ENCODE measurements around the gene FNIP1. TPM values are rescaled to one million over a fixed set of nuclear protein-coding genes. Genes with fewer than 3 reads are reported as not detected.

FNIP1 gene
- total RNA-seq, 1 experiment from 2014 or later, result 16.4 TPM

DNA sequence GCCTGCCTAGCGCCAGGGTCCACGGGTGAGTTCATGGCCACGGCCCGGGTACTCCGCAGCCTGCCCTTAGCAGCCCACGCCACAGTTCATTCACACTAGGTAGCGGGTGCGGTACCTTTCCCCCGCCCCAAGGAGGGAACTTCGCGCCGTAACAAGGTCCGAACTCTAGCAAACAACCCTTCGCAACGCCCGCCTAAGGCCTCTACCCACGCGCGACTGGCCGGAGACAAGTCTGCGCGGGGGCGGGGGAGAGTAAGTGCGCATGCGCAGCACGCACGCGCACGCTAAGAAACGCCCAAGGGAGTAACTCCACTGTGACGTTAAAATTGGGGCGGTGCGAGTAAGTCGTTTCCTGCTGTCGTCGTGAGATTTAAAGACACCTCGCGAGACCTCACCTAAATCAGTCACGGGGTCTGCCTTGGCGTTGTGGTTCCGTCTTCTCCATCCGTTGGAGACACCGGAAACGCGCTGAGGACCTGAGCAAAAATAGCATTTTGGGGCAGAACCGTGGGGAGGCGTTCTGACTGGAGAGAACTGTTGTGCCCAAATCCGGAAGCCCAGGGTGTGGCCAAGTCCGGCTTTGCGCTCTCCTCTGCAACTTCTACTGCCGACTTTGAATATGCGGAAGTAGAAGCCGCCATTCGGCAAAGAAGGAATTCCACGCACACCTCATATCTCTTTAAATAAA is 161.7 kb downstream of the FNIP1 start, which contains the start of gene RAPGEF6 (continued):
- TF ChIP-seq, protein P1, sequence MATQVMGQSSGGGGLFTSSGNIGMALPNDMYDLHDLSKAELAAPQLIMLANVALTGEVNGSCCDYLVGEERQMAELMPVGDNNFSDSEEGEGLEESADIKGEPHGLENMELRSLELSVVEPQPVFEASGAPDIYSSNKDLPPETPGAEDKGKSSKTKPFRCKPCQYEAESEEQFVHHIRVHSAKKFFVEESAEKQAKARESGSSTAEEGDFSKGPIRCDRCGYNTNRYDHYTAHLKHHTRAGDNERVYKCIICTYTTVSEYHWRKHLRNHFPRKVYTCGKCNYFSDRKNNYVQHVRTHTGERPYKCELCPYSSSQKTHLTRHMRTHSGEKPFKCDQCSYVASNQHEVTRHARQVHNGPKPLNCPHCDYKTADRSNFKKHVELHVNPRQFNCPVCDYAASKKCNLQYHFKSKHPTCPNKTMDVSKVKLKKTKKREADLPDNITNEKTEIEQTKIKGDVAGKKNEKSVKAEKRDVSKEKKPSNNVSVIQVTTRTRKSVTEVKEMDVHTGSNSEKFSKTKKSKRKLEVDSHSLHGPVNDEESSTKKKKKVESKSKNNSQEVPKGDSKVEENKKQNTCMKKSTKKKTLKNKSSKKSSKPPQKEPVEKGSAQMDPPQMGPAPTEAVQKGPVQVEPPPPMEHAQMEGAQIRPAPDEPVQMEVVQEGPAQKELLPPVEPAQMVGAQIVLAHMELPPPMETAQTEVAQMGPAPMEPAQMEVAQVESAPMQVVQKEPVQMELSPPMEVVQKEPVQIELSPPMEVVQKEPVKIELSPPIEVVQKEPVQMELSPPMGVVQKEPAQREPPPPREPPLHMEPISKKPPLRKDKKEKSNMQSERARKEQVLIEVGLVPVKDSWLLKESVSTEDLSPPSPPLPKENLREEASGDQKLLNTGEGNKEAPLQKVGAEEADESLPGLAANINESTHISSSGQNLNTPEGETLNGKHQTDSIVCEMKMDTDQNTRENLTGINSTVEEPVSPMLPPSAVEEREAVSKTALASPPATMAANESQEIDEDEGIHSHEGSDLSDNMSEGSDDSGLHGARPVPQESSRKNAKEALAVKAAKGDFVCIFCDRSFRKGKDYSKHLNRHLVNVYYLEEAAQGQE (IDR thresholded peaks at IDR 0.05; ENCODE audit: low read depth), result no peak

DNA sequence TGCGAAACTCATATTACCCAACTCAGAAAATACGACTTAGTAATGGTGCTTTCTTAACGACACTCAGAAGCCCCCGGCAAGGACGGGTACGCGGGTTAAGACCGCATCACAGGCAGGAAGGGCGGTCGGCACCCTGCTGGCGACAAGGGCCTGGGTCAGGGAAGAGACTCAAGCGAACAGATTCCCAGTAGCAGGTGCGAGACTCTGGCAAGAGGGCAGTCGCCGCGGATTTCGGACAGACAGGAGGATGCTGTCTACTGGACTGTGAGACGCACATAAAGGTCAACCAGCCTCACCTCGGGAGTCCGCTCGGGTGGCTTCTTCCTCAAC is 162.2 kb downstream of the FNIP1 start:
- ATAC-seq (peak; percentile 50), DNase-seq (ENCODE audit: low read depth, low spot score) (peak; percentile 27)
- RAD21 ChIA-PET (ENCODE audit: low non-redundant PET in 1 of 2, low total read pairs in 2 of 2, uncharacterized antibody in 2 of 2, unreplicated experiment in 2 of 2), result no interaction called here
- Histone ChIP-seq H3K36me3 (ENCODE audit: control insufficient read depth in 1 of 2, insufficient read depth in 2 of 2, low read length in 2 of 2) (no peaks in the 10 kb centered on the region), H3K4me1 (ENCODE audit: control insufficient read depth in 1 of 2, insufficient read depth in 2 of 2, low read length in 2 of 2) (peaks cover 5 to 34% of the 10 kb centered on the region in 2 experiments; a peak in 3 of 4 replicates), H3K79me2 (ENCODE audit: insufficient read depth, low read length) (peaks cover 53% of the 10 kb centered on the region), H3K27me3 (ENCODE audit: insufficient read depth, low read length) (no peaks in the 10 kb centered on the region), H3K9ac (ENCODE audit: low read length) (peak overlapping the region; percentile 83), H3K4me2 (ENCODE audit: low read length) (peak overlapping the region; percentile 77), H3K4me3 (replicated peaks in 1 of 2; ENCODE audit: low read depth in 1 of 2, low read length in 2 of 2) (peak overlapping the region; percentile 85 to 88), H2AFZ (ENCODE audit: low read depth, low read length, poor library complexity, severe bottlenecking) (no peak overlapping the region), H3K27ac (ENCODE audit: low read depth, low read length) (peak overlapping the region; percentile 88), H4K20me1 (ENCODE audit: insufficient read depth) (no peaks in the 10 kb centered on the region), H3K9me3 (ENCODE audit: control insufficient read depth in 1 of 2, insufficient read depth in 1 of 2, low read depth in 1 of 2, low read length in 2 of 2) (no peaks in the 10 kb centered on the region), H3K9me2 (ENCODE audit: insufficient read depth) (no peaks in the 10 kb centered on the region)
- TF ChIP-seq POLR2AphosphoS5 (IDR thresholded peaks at IDR 0.05; ENCODE audit: low read depth, low read length) (no peak), YY1 (IDR thresholded peaks at IDR 0.05; ENCODE audit: extremely low read depth, insufficient replicate concordance, low read depth, low read length) (no peak), TCF7L2 (IDR thresholded peaks at IDR 0.05; ENCODE audit: borderline replicate concordance, extremely low read depth, insufficient read depth, insufficient read length) (no peak), SP1 (IDR thresholded peaks at IDR 0.05; ENCODE audit: low read depth) (no peak), ZNF274 (IDR thresholded peaks at IDR 0.05; ENCODE audit: low read depth, low read length) (no peak)
- TF ChIP-seq, protein P2, sequence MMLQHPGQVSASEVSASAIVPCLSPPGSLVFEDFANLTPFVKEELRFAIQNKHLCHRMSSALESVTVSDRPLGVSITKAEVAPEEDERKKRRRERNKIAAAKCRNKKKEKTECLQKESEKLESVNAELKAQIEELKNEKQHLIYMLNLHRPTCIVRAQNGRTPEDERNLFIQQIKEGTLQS (IDR thresholded peaks at IDR 0.05), result no peak
- TF ChIP-seq, protein P1 (IDR thresholded peaks at IDR 0.05; ENCODE audit: low read depth), result no peak
- intact Hi-C loops (cut with micrococcal nuclease), result loop anchor here (2.0 kb wide), 1 partner anchor 162 kb away; the partner anchor contains the start of gene FNIP1
- CTCF ChIA-PET, result no interaction called here
- POLR2A ChIA-PET, result no interaction called here
- BruUV-seq (replicated peaks), result TSS peak; percentile 65

Measured in HCT116 (cell line).